Astrocyte (in vitro differentiated cells and primary cell): ENCODE measurements around the gene GGA3.

Experiments used
- EZH2 ChIP-seq: IDR thresholded peaks from 2 replicates; pipeline ENCODE4 v1.6.1; 2012; ENCODE audit warnings: mild to moderate bottlenecking, low read length, inconsistent platforms; ENCODE audit not compliant: insufficient read depth
- TF ChIP-seq, protein P1 (sequence below): IDR thresholded peaks from 2 replicates; pipeline ENCODE4 v1.5.1; 2011; ENCODE audit warnings: low read depth, mild to moderate bottlenecking, inconsistent platforms, low read length, moderate library complexity; ENCODE audit not compliant: insufficient read depth

DNA sequence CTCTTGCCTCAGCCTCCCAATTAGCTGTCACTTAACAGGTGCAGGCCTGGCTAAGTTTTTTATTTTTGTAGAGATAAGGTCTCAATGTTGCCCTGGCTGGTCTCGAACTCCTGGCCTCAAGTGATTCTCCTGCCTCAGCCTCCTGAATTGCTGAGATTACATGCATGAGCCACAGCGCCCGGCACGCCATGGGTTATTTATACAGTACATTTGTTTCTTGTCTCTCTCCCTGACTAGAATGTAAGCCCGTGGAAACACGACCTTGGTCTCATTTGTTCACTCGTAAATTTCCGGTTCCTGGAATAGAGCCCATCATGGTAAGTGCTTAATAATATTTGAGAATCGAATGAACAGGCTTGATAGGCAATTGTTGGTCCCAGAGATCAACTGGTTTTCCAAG lies 25.8 kb upstream of the GGA3 start:
- TF ChIP-seq, protein P1, sequence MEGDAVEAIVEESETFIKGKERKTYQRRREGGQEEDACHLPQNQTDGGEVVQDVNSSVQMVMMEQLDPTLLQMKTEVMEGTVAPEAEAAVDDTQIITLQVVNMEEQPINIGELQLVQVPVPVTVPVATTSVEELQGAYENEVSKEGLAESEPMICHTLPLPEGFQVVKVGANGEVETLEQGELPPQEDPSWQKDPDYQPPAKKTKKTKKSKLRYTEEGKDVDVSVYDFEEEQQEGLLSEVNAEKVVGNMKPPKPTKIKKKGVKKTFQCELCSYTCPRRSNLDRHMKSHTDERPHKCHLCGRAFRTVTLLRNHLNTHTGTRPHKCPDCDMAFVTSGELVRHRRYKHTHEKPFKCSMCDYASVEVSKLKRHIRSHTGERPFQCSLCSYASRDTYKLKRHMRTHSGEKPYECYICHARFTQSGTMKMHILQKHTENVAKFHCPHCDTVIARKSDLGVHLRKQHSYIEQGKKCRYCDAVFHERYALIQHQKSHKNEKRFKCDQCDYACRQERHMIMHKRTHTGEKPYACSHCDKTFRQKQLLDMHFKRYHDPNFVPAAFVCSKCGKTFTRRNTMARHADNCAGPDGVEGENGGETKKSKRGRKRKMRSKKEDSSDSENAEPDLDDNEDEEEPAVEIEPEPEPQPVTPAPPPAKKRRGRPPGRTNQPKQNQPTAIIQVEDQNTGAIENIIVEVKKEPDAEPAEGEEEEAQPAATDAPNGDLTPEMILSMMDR: no peak
- no peak for TF ChIP-seq EZH2
